Frontal cortex (tissue), 4 donors: ENCODE data around the gene GPR152. TPM values are rescaled to one million over a fixed set of nuclear protein-coding genes. Genes with fewer than 3 reads are reported as not detected.
A peak's percentile ranks its signal among the peaks of the same experiment; 100 is the strongest.
"Not testable (repeated sequence)": the region's sequence is repeated elsewhere in the genome, so short reads cannot be mapped to it uniquely, and the experiment has no call there.

Experiments used
- DNase-seq, 2 donors: peaks; one replicate each; pipeline ENCODE4 v3.0.0; 2012; ENCODE audit warnings: low spot score in 2 of 2
- FAIRE-seq: peaks from 2 replicates; lab custom pipeline; 2012; peaks lifted over from hg19 to GRCh38; lab: Jason Lieb, UNC
- total RNA-seq: library from RNA; depleted of rRNA; stranded (reverse); fragments of >200 nt; gene quantifications from one replicate; pipeline ENCODE4 v1.2.3, GENCODE V29; 2014
- donor health status: control.
- donor health status: control.
- donor health status: control.

GPR152 gene
- total RNA-seq, 1 donor from 2014 or later = not detected

- DNase-seq (no peak), FAIRE-seq (no peak)
Measured at GRCh38 chr11:67431346-67432249, 20.9 kb downstream of the GPR152 start.

GRCh38 chr11:67429722-67430121 is 22.8 kb downstream of the GPR152 start:
- FAIRE-seq (no peak), DNase-seq (no peak)

- DNase-seq (no peak), FAIRE-seq (no peak)
Measured at GRCh38 chr11:67429038-67429668, 23.4 kb downstream of the GPR152 start.

- FAIRE-seq (no peak), DNase-seq (peak; percentile 100)
Measured at GRCh38 chr11:67428052-67429001, 24.2 kb downstream of the GPR152 start, which contains the start of gene RPS6KB2. Gene RPS6KB2 (plus strand): TSS chr11:67428494. CDS start chr11:67428546, 52 bp downstream.

- not testable (repeated sequence) for FAIRE-seq, DNase-seq
Measured at GRCh38 chr11:67427364-67427859, 25.1 kb downstream of the GPR152 start.

- no peak for FAIRE-seq
- DNase-seq = no peak
Measured at GRCh38 chr11:67423891-67424613, 28.5 kb downstream of the GPR152 start.

GRCh38 chr11:67423466-67423865 is 29.1 kb downstream of the GPR152 start:
- FAIRE-seq (no peak), DNase-seq (no peak)

GRCh38 chr11:67422891-67423290 is 29.6 kb downstream of the GPR152 start:
- DNase-seq (no peak), FAIRE-seq (no peak)

GRCh38 chr11:67421430-67422031 is 31.0 kb downstream of the GPR152 start:
- DNase-seq = no peak
- FAIRE-seq = no peak

GRCh38 chr11:67420646-67421429 is 31.7 kb downstream of the GPR152 start:
- DNase-seq (peak; percentile 95 to 100), FAIRE-seq (no peak)

- no peak for FAIRE-seq
- DNase-seq = no peak
Measured at GRCh38 chr11:67420147-67420645, 32.3 kb downstream of the GPR152 start.

- no peak for FAIRE-seq
- no peak for DNase-seq
Measured at GRCh38 chr11:67419325-67420049, 33.0 kb downstream of the GPR152 start.

GRCh38 chr11:67418476-67419281 is 33.9 kb downstream of the GPR152 start:
- DNase-seq (no peak), FAIRE-seq (no peak)

- DNase-seq = no peak
- no peak for FAIRE-seq
Measured at GRCh38 chr11:67417425-67417824, 35.1 kb downstream of the GPR152 start.

GRCh38 chr11:67416416-67417335 is 35.9 kb downstream of the GPR152 start:
- FAIRE-seq (no peak), DNase-seq (no peak)
